ENCODE results near the gene HECA.

The HECA gene

GRCh38 chr6:139161169-139161568, 26.3 kb downstream of the HECA start:
- DNase-seq (ENCODE audit: low read depth in 2 of 2), result peak; percentile 15 to 36

GRCh38 chr6:139161817-139162284, 27.0 kb downstream of the HECA start:
- peak; percentile 41 to 51 for DNase-seq (ENCODE audit: low read depth in 2 of 2)

GRCh38 chr6:139164001-139164400, 29.1 kb downstream of the HECA start:
- DNase-seq (ENCODE audit: low read depth in 2 of 2), result no peak

- DNase-seq (ENCODE audit: low read depth in 2 of 2), result no peak
These were observed 30.4 kb downstream of the HECA start for GRCh38 chr6:139165324-139165723.

GRCh38 chr6:139166238-139166955, 31.5 kb downstream of the HECA start:
- no peak for DNase-seq (ENCODE audit: low read depth in 2 of 2)

GRCh38 chr6:139166956-139167313, 32.1 kb downstream of the HECA start:
- no peak for DNase-seq (ENCODE audit: low read depth in 2 of 2)

- no peak for DNase-seq (ENCODE audit: low read depth in 2 of 2)
These were observed 37.3 kb downstream of the HECA start for GRCh38 chr6:139172151-139172550.

GRCh38 chr6:139172567-139172966, 37.7 kb downstream of the HECA start:
- no peak for DNase-seq (ENCODE audit: low read depth in 2 of 2)

- peak in 1 of 2 donors; percentile 16 for DNase-seq (ENCODE audit: low read depth in 2 of 2)
These were observed 38.3 kb downstream of the HECA start for GRCh38 chr6:139173172-139173571.

- DNase-seq (ENCODE audit: low read depth in 2 of 2), result no peak
These were observed 38.9 kb downstream of the HECA start for GRCh38 chr6:139173822-139174221.

- DNase-seq (ENCODE audit: low read depth in 2 of 2), result no peak
These were observed 40.1 kb downstream of the HECA start for GRCh38 chr6:139174961-139175360.

- no peak for DNase-seq (ENCODE audit: low read depth in 2 of 2)
These were observed 40.6 kb downstream of the HECA start for GRCh38 chr6:139175389-139175948.

GRCh38 chr6:139181236-139181635, 46.4 kb downstream of the HECA start:
- no peak for DNase-seq (ENCODE audit: low read depth in 2 of 2)

GRCh38 chr6:139184047-139184446, 49.2 kb downstream of the HECA start:
- no peak for DNase-seq (ENCODE audit: low read depth in 2 of 2)

- DNase-seq (ENCODE audit: low read depth in 2 of 2), result no peak
These were observed 49.6 kb downstream of the HECA start for GRCh38 chr6:139184459-139184858.

- DNase-seq (ENCODE audit: low read depth in 2 of 2), result no peak
These were observed 51.4 kb downstream of the HECA start for GRCh38 chr6:139186242-139186641.

- no peak for DNase-seq (ENCODE audit: low read depth in 2 of 2)
These were observed 51.8 kb downstream of the HECA start for GRCh38 chr6:139186692-139187091.

- no peak for DNase-seq (ENCODE audit: low read depth in 2 of 2)
These were observed 52.6 kb downstream of the HECA start for GRCh38 chr6:139187489-139187888.

- no peak for DNase-seq (ENCODE audit: low read depth in 2 of 2)
These were observed 54.8 kb downstream of the HECA start for GRCh38 chr6:139189665-139190064.

- no peak for DNase-seq (ENCODE audit: low read depth in 2 of 2)
These were observed 59.9 kb downstream of the HECA start for GRCh38 chr6:139194740-139195139.

- DNase-seq (ENCODE audit: low read depth in 2 of 2), result no peak
These were observed 63.8 kb downstream of the HECA start for GRCh38 chr6:139198529-139199288.

GRCh38 chr6:139201378-139201777, 66.5 kb downstream of the HECA start:
- DNase-seq (ENCODE audit: low read depth in 2 of 2), result no peak

GRCh38 chr6:139204978-139205377, 70.1 kb downstream of the HECA start:
- DNase-seq (ENCODE audit: low read depth in 2 of 2), result no peak
